ENCODE data around the gene WFDC2.

Gene WFDC2

DNA sequence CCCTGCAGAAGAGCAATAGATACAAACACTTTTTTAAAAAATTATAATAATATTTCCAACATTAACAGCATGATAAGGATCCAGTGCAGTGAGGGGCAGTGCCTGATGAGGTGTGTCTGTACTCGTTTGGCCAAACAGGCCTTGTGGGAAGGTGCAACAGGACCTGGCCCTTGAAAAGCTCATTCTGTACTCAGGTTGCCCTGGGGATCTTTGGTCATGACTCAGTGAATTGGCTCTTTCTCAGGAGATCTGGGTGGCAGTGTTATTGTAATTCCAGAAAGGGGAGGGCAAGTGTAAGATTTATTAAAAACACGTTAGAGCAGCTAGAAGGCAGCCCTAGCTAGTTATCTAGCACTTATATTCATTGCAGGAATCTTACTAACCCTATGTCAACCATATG lies 48.7 kb downstream of the WFDC2 start:
- no peak for DNase-seq (ENCODE audit: low spot score)
- Histone ChIP-seq H3K27ac (no peak overlapping the region), H3K4me3 (no peak overlapping the region)
- TF ChIP-seq CTCF (IDR thresholded peaks at IDR 0.05): no peak

GRCh38 chr20:45523821-45524220 lies 54.3 kb downstream of the WFDC2 start:
- TF ChIP-seq CTCF (IDR thresholded peaks at IDR 0.05): no peak
- no peak for DNase-seq (ENCODE audit: low spot score)
- Histone ChIP-seq H3K27ac (no peak overlapping the region), H3K4me3 (no peak overlapping the region)

- DNase-seq (ENCODE audit: low spot score): no peak
- no peak for TF ChIP-seq CTCF (IDR thresholded peaks at IDR 0.05)
- Histone ChIP-seq H3K4me3 (no peak overlapping the region), H3K27ac (no peak overlapping the region)
These were observed 57.7 kb downstream of the WFDC2 start for GRCh38 chr20:45527294-45527693.
